Lower lobe of right lung (tissue), 2 donors: ENCODE results near the gene P3R3URF. TPM values are rescaled to one million over a fixed set of nuclear protein-coding genes. Genes with fewer than 3 reads are reported as not detected.

ENCODE experiments used
- ATAC-seq, 2 donors: fragments of 200-7000 bp; cut with Tn5 transposase; one replicate each; pipeline ENCODE4 v1.9.1; 2020 to 2022; ENCODE audit warnings: mild to moderate bottlenecking in 2 of 2, moderate library complexity in 2 of 2
- DNase-seq: peaks from one replicate; pipeline ENCODE4 v3.0.0-alpha.2; 2020
- H3K27ac ChIP-seq: fragments of 200-600 bp; one replicate; pipeline ENCODE4 v1.8.0; 2022
- H3K27me3 ChIP-seq: fragments of 200-600 bp; one replicate; pipeline ENCODE4 v1.8.0; 2022; ENCODE audit warnings: low read depth
- H3K36me3 ChIP-seq: fragments of 200-600 bp; one replicate; pipeline ENCODE4 v1.8.0; 2022; ENCODE audit warnings: mild to moderate bottlenecking
- H3K4me1 ChIP-seq: fragments of 200-600 bp; one replicate; pipeline ENCODE4 v1.8.0; 2022
- H3K4me3 ChIP-seq: fragments of 200-600 bp; one replicate; pipeline ENCODE4 v1.8.0; 2022; ENCODE audit warnings: mild to moderate bottlenecking
- H3K9me3 ChIP-seq: fragments of 200-600 bp; one replicate; pipeline ENCODE4 v1.8.0; 2022
- intact Hi-C: fragments of 100-400 bp; cut with DNase I; formaldehyde crosslinking; loops from one replicate; pipeline ENCODE4 v1.11.0; 2022
- total RNA-seq: library from RNA; stranded (reverse); fragmentation: NEBNext Ultra II Directional; extraction: Animal tissue kit (Norgen Biotek cat#: 25700); gene quantifications from one replicate; pipeline ENCODE4 v1.2.1, GENCODE V29; 2021
- TF ChIP-seq, protein P1 (sequence below): fragments of 200-600 bp; IDR thresholded peaks from one replicate; pipeline ENCODE4 v1.8.0; 2022; ENCODE audit warnings: antibody characterized with exemption, mild to moderate bottlenecking
- donor health status: DM: no; HTN: yes; CAD: no; lungs with severe emphysema.

The P3R3URF gene
- total RNA-seq, 1 donor from 2014 or later = not detected

DNA sequence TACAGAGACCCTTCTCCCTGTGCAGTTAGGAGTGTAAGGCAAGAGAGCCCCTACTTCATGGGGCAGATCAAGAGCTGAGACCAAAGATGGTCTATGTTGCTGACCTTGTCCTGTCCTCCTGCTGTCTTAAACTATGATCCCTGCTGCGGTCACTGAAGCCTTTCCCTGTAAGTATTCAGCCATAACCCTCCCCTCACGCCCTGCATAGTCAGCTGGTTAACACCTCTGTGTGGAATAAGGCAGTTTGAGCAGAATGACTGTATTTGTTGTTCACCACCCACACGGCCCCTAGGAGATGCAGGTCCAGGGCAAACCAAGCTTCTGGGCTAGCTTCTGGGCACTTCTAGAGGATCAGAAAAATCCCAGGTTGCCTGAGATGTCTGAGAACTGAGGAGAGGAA lies 1.0 kb downstream of the P3R3URF start:
- Histone ChIP-seq H3K27ac (peak overlapping the region; percentile 66), H3K4me3 (no peak overlapping the region), H3K27me3 (no peaks in the 10 kb centered on the region), H3K36me3 (no peaks in the 10 kb centered on the region), H3K4me1 (peaks cover 60% of the 10 kb centered on the region), H3K9me3 (no peaks in the 10 kb centered on the region)
- no peak for ATAC-seq
- TF ChIP-seq, protein P1, sequence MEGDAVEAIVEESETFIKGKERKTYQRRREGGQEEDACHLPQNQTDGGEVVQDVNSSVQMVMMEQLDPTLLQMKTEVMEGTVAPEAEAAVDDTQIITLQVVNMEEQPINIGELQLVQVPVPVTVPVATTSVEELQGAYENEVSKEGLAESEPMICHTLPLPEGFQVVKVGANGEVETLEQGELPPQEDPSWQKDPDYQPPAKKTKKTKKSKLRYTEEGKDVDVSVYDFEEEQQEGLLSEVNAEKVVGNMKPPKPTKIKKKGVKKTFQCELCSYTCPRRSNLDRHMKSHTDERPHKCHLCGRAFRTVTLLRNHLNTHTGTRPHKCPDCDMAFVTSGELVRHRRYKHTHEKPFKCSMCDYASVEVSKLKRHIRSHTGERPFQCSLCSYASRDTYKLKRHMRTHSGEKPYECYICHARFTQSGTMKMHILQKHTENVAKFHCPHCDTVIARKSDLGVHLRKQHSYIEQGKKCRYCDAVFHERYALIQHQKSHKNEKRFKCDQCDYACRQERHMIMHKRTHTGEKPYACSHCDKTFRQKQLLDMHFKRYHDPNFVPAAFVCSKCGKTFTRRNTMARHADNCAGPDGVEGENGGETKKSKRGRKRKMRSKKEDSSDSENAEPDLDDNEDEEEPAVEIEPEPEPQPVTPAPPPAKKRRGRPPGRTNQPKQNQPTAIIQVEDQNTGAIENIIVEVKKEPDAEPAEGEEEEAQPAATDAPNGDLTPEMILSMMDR = no peak
- intact Hi-C loops = no loop called here
- no peak for DNase-seq

DNA sequence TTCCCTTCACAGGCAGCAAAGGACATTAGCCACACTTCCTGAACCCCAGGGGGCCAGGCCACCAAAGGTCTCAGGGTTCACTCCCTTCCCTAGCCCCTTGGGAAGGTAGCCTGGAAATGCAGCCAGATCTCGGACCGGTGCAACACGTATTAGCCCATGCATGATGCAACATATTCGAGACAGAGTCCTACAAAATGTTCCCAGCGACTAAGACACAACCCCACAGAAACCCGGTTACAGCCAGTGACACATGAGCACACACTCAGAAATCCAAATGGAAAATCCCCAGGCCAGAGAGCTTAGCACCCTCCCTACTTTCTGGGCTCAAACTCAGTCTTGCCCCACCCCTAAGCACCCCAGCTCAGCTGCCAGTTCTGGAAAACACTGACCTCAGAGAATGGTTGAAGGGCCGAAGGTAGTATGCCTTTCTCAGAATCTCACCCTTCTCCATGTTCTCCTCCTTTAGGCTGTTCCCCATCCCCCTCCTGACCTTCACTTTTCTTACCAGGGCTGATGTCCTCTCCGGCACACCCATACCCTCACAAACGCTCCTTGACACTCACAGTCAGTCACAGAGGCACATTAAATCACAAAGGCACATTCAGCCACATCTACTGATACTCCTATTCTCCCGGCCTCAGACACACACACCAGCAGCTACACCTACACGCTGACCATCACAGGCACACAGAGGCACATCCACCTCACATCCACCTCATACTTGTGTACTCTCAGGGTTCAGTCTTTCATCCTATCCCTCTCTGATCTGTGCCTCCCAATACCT lies 1.6 kb downstream of the P3R3URF start, which contains the start of gene TSPAN1:
TSS of gene TSPAN1 (plus strand) at position 640 of the 784 bp plus-strand sequence. CDS start 6,021 bp downstream, outside the sequence.
- Histone ChIP-seq H3K4me3 (no peak within 1 kb of the TSS), H3K4me1 (peaks cover 59% of the 10 kb centered on the region), H3K36me3 (no peaks in the 10 kb centered on the region), H3K27me3 (no peaks in the 10 kb centered on the region), H3K9me3 (no peaks in the 10 kb centered on the region), H3K27ac (peak within 1 kb of the TSS; percentile 66)
- DNase-seq (no peak), ATAC-seq (peak; percentile 75 to 77)
- TF ChIP-seq, protein P1 = no peak
- intact Hi-C loops = no loop called here

DNA sequence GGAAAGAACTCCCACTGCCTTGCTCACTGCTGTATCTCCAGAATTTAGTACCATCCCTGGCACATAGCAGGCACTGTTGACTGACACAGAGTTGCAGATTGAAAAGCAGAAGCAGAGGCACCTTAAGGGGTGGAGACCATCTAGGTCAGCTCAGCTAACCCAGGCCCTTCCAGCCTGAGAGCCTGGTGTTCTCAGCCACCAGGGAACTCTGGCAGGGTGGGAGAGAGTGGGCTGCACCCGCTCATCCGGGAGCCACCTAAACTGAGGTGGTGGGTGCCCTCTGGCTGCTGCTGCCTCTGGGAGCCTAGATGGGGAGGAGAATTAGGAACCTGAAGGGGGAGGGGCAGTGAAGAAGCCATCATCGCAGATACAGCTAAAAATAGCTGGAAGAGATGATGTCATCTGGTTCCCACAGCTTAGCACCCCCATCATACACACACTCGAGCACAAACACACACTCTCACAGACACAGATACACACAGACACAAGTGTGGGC lies 2.9 kb downstream of the P3R3URF start:
- ATAC-seq = no peak
- no peak overlapping the region for H3K27ac ChIP-seq
- TF ChIP-seq, protein P1 = no peak
- no peak for DNase-seq
- peaks cover 64% of the 10 kb centered on the region for H3K4me1 ChIP-seq
- no peaks in the 10 kb centered on the region for H3K27me3 ChIP-seq
- H3K36me3 ChIP-seq = no peaks in the 10 kb centered on the region
- H3K9me3 ChIP-seq = no peaks in the 10 kb centered on the region
- H3K4me3 ChIP-seq = no peak overlapping the region
- intact Hi-C loops = no loop called here

DNA sequence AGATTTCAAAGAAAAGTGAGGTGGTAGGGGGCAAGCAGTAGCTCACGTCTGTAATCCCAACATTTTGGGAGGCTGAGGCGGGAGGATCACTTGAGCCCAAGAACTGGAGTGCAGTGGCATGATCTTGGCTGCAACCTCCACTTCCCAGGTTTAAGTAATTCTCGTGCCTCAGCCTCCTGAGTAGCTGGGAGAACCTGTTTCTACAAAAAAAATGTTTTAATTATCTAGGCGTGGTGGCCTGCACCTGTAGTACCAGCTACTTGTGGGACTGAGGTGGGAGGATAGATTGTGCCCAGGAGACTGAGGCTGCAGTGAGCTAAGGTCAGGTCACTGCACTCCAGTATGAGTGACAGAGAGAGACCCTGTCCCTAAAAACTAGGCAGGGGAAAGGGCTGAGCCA lies 4.0 kb downstream of the P3R3URF start:
- Histone ChIP-seq H3K27ac (peak overlapping the region; percentile 77), H3K9me3 (no peaks in the 10 kb centered on the region), H3K4me1 (peaks cover 75% of the 10 kb centered on the region), H3K4me3 (no peak overlapping the region), H3K36me3 (no peaks in the 10 kb centered on the region), H3K27me3 (no peaks in the 10 kb centered on the region)
- TF ChIP-seq, protein P1 = no peak
- DNase-seq = no peak
- intact Hi-C loops = no loop called here
- ATAC-seq = no peak

DNA sequence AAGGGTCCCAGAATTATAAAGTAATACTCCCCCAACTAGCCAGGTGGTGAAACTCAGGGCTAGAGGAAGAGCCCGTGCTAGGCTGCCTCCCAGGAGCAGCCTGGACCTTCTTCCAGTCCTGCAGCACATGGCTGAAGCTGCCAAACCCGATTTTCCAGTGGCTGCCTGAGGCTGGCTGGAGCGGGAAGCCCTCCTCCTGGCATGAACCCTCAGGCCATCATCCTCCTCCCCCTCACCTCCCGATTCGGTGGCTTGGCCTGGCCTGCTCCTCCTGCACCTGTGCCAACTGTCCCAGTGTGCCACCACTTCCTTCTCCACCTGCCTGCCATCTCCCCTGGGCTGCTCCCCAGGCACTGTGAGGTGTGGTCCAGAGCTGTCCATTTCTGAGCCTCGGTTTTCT lies 4.4 kb downstream of the P3R3URF start:
- intact Hi-C loops = no loop called here
- ATAC-seq = peak; percentile 55 to 60
- H3K9me3 ChIP-seq = no peaks in the 10 kb centered on the region
- no peaks in the 10 kb centered on the region for H3K36me3 ChIP-seq
- no peak overlapping the region for H3K4me3 ChIP-seq
- TF ChIP-seq, protein P1 = no peak
- peak overlapping the region; percentile 77 for H3K27ac ChIP-seq
- H3K4me1 ChIP-seq = peaks cover 79% of the 10 kb centered on the region
- peaks cover 3% of the 10 kb centered on the region for H3K27me3 ChIP-seq
- DNase-seq = peak; percentile 84
